Measurements from ENCODE around the gene SNORC.

GRCh38 chr2:232888839-232889529 lies 18.9 kb downstream of the SNORC start:
- TF ChIP-seq, protein P1, sequence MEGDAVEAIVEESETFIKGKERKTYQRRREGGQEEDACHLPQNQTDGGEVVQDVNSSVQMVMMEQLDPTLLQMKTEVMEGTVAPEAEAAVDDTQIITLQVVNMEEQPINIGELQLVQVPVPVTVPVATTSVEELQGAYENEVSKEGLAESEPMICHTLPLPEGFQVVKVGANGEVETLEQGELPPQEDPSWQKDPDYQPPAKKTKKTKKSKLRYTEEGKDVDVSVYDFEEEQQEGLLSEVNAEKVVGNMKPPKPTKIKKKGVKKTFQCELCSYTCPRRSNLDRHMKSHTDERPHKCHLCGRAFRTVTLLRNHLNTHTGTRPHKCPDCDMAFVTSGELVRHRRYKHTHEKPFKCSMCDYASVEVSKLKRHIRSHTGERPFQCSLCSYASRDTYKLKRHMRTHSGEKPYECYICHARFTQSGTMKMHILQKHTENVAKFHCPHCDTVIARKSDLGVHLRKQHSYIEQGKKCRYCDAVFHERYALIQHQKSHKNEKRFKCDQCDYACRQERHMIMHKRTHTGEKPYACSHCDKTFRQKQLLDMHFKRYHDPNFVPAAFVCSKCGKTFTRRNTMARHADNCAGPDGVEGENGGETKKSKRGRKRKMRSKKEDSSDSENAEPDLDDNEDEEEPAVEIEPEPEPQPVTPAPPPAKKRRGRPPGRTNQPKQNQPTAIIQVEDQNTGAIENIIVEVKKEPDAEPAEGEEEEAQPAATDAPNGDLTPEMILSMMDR (IDR thresholded peaks at IDR 0.05; ENCODE audit: poor library complexity), result no peak
- no peak for TF ChIP-seq EZH2 (IDR thresholded peaks at IDR 0.05; ENCODE audit: borderline replicate concordance)
- TF ChIP-seq EZH2phosphoT487 (IDR thresholded peaks at IDR 0.05; ENCODE audit: low read depth, severe bottlenecking, unreplicated experiment), result no peak
